ENCODE results near the gene TRANK1.

- no peak for TF ChIP-seq CTCF (conservative IDR thresholded peaks at IDR 0.05; ENCODE audit: low read depth, low read length)
- TF ChIP-seq EZH2 (IDR thresholded peaks at IDR 0.05; ENCODE audit: low read length, unreplicated experiment) = no peak
Measured at GRCh38 chr3:36803091-36803791, 141.6 kb downstream of the TRANK1 start.
